ENCODE data around the gene TNC. TPM values are rescaled to one million over a fixed set of nuclear protein-coding genes. Genes with fewer than 3 reads are reported as not detected.

TNC gene
- total RNA-seq: 18.1 and 20.9 TPM in 2 replicates
- 12.7 and 24.6 TPM in 2 replicates for polyA plus RNA-seq

- peak within 1 kb of the TSS; percentile 14 for H2AFZ ChIP-seq
- peaks cover 15% of the 10 kb centered on the region for H3K4me1 ChIP-seq (ENCODE audit: insufficient read depth)
- peak; percentile 82 for DNase-seq (ENCODE audit: low spot score)
- H3K9me2 ChIP-seq (replicated peaks; ENCODE audit: insufficient read depth): no peaks in the 10 kb centered on the region
- no peaks in the 10 kb centered on the region for H3K36me3 ChIP-seq (replicated peaks; ENCODE audit: insufficient read depth, low read depth)
- H3K27me3 ChIP-seq: peaks cover 35% of the 10 kb centered on the region
- peak within 1 kb of the TSS; percentile 88 for H3K4me2 ChIP-seq
- H3K27ac ChIP-seq: peak within 1 kb of the TSS; percentile 70
- no peaks in the 10 kb centered on the region for H3K79me2 ChIP-seq
- H4K20me1 ChIP-seq (ENCODE audit: insufficient read depth, poor library complexity, severe bottlenecking): no peaks in the 10 kb centered on the region
- under 1% methylated on average over 37 of the region's 37 CpGs for WGBS (ENCODE audit: low lambda C conversion rate, missing lambda C conversion rate)
- TF ChIP-seq CTCF (IDR thresholded peaks at IDR 0.05; ENCODE audit: poor library complexity) (no peak), EZH2phosphoT487 (IDR thresholded peaks at IDR 0.05; ENCODE audit: low read depth, severe bottlenecking, unreplicated experiment) (no peak), EZH2 (IDR thresholded peaks at IDR 0.05; ENCODE audit: borderline replicate concordance) (no peak)
- H3K9me3 ChIP-seq (ENCODE audit: low read depth): no peaks in the 10 kb centered on the region
- peak within 1 kb of the TSS; percentile 12 for H3K4me3 ChIP-seq
Observed at GRCh38 chr9:115117999-115118878, at the start of gene TNC. TNC (minus strand) TSS chr9:115118157; CDS start chr9:115091018, 27,139 bp downstream.

- whole genome bisulfite sequencing (ENCODE audit: low lambda C conversion rate, missing lambda C conversion rate): 56% methylated on average over 3 of the region's 3 CpGs
Observed at GRCh38 chr9:115167175-115167574, 49.2 kb upstream of the TNC start.

GRCh38 chr9:115165233-115165632 lies 47.3 kb upstream of the TNC start:
- H3K27me3 ChIP-seq: no peaks in the 10 kb centered on the region
- no peak overlapping the region for H3K27ac ChIP-seq
- H2AFZ ChIP-seq: no peak overlapping the region

More at GRCh38 chr9:115167175-115167574, 49.2 kb upstream of the TNC start:
- no peaks in the 10 kb centered on the region for H3K4me1 ChIP-seq (ENCODE audit: insufficient read depth)
- H3K27me3 ChIP-seq: no peaks in the 10 kb centered on the region
- no peaks in the 10 kb centered on the region for H4K20me1 ChIP-seq (ENCODE audit: insufficient read depth, poor library complexity, severe bottlenecking)
- TF ChIP-seq CTCF (IDR thresholded peaks at IDR 0.05; ENCODE audit: poor library complexity): no peak
- TF ChIP-seq EZH2phosphoT487 (IDR thresholded peaks at IDR 0.05; ENCODE audit: low read depth, severe bottlenecking, unreplicated experiment): no peak
- TF ChIP-seq EZH2 (IDR thresholded peaks at IDR 0.05; ENCODE audit: borderline replicate concordance): no peak
- no peaks in the 10 kb centered on the region for H3K9me3 ChIP-seq (ENCODE audit: low read depth)
- DNase-seq (ENCODE audit: low spot score): no peak
- no peaks in the 10 kb centered on the region for H3K36me3 ChIP-seq (replicated peaks; ENCODE audit: insufficient read depth, low read depth)
- H3K4me3 ChIP-seq: no peak overlapping the region
- H3K27ac ChIP-seq: no peak overlapping the region
- no peak overlapping the region for H2AFZ ChIP-seq
- H3K79me2 ChIP-seq: no peaks in the 10 kb centered on the region
- H3K9me2 ChIP-seq (replicated peaks; ENCODE audit: insufficient read depth): no peaks in the 10 kb centered on the region
- no peak overlapping the region for H3K4me2 ChIP-seq

More at GRCh38 chr9:115165233-115165632, 47.3 kb upstream of the TNC start:
- no peaks in the 10 kb centered on the region for H3K4me1 ChIP-seq (ENCODE audit: insufficient read depth)
- TF ChIP-seq EZH2phosphoT487 (IDR thresholded peaks at IDR 0.05; ENCODE audit: low read depth, severe bottlenecking, unreplicated experiment): no peak
- TF ChIP-seq CTCF (IDR thresholded peaks at IDR 0.05; ENCODE audit: poor library complexity): no peak
- no peak for TF ChIP-seq EZH2 (IDR thresholded peaks at IDR 0.05; ENCODE audit: borderline replicate concordance)
- no peaks in the 10 kb centered on the region for H3K79me2 ChIP-seq
- no peak overlapping the region for H3K4me2 ChIP-seq
- DNase-seq (ENCODE audit: low spot score): no peak
- H3K36me3 ChIP-seq (replicated peaks; ENCODE audit: insufficient read depth, low read depth): no peaks in the 10 kb centered on the region
- H3K9me2 ChIP-seq (replicated peaks; ENCODE audit: insufficient read depth): no peaks in the 10 kb centered on the region
- H3K9me3 ChIP-seq (ENCODE audit: low read depth): no peaks in the 10 kb centered on the region
- H3K4me3 ChIP-seq: no peak overlapping the region
- H4K20me1 ChIP-seq (ENCODE audit: insufficient read depth, poor library complexity, severe bottlenecking): no peaks in the 10 kb centered on the region
